Astrocyte of the cerebellum (primary cell): ENCODE data around the gene CAMTA1.

ENCODE experiments used
- DNase-seq: peaks from one replicate; pipeline ENCODE4 v3.0.0-alpha.2; 2011; ENCODE audit warnings: low read depth
- H3K4me3 ChIP-seq: 2 replicates; pipeline ENCODE4 v1.5.1; 2011; ENCODE audit warnings: mild to moderate bottlenecking, low read depth, low read length, moderate library complexity
- in situ Hi-C: cut with HindIII; loops from 2 replicates; pipeline ENCODE4 v1.10.0; 2017; ENCODE audit warnings: low sequenced_read_pairs
- TF ChIP-seq, protein P1 (sequence below): IDR thresholded peaks from 2 replicates; pipeline ENCODE4 v1.5.1; 2012; ENCODE audit warnings: low read length, low read depth, moderate library complexity, mild to moderate bottlenecking; ENCODE audit errors: missing control alignments

The CAMTA1 gene

DNA sequence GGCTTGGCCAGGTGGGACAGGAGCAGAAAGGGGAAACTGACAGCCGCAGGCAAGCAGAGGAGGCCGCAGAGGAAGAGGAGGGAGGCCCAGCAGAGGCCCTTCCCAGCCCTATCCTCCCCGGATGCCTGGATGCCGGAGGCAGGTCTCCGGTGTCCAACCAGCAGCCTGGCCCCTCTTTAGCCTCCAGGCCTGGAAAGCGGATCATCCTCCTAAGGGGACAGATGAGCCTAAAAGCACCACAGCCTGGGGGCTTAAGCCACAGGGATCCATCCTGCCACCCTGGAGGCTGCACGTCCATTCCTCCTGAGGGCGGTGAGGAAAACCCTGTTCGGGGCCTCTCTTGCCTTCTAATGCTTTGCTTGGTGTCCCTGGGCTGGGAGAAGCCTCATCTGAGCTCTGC, 651.8 kb downstream of the CAMTA1 start:
- in situ Hi-C loops = no loop called here
- H3K4me3 ChIP-seq = no peak overlapping the region
- no peak for DNase-seq
- TF ChIP-seq, protein P1, sequence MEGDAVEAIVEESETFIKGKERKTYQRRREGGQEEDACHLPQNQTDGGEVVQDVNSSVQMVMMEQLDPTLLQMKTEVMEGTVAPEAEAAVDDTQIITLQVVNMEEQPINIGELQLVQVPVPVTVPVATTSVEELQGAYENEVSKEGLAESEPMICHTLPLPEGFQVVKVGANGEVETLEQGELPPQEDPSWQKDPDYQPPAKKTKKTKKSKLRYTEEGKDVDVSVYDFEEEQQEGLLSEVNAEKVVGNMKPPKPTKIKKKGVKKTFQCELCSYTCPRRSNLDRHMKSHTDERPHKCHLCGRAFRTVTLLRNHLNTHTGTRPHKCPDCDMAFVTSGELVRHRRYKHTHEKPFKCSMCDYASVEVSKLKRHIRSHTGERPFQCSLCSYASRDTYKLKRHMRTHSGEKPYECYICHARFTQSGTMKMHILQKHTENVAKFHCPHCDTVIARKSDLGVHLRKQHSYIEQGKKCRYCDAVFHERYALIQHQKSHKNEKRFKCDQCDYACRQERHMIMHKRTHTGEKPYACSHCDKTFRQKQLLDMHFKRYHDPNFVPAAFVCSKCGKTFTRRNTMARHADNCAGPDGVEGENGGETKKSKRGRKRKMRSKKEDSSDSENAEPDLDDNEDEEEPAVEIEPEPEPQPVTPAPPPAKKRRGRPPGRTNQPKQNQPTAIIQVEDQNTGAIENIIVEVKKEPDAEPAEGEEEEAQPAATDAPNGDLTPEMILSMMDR = no peak

DNA sequence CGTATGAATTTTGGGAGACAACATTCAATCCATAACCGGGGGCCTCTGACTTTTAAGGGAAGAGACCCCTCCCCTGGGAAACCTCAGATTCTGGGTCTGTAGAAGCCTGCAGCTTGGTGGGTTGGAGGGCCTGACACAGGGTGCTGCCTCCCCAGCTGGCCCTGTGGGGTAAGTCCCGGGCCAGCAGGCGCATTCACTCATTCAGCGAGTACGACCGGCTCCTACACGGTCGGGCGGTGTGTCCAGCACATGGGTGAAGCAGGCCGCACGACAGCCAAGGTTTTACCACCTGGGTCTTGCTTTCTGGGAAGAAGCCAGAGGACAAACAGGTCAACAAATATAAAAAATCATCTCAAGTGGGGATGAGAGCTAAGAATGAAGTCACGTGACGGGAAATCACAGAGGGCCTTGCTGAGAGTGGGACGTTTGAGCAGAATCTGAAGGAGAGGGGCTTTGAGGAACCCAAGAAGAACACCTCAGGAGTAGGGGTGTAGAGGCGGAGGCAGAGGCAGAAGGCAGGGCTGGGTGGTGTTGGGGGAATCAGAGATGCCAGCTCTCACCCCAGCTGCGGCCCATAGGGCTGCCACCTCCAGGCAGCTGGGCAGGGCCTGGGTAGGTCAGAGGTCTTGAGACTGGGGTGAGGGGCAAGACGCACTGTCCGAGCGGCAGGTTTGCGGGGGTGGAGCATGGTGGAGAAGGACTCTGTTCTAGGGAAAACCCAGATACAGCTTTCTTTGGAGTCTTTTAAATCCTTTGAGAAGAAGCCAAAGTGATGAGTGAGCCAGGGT, 652.5 kb downstream of the CAMTA1 start:
- no peak for DNase-seq
- in situ Hi-C loops = no loop called here
- H3K4me3 ChIP-seq = no peak overlapping the region
- TF ChIP-seq, protein P1 = no peak

- TF ChIP-seq, protein P1 = no peak
- H3K4me3 ChIP-seq = no peak overlapping the region
- no peak for DNase-seq
- in situ Hi-C loops = no loop called here
These were observed 653.1 kb downstream of the CAMTA1 start for GRCh38 chr1:7438396-7438785.

- no peak for DNase-seq
- TF ChIP-seq, protein P1 = no peak
- no peak overlapping the region for H3K4me3 ChIP-seq
- in situ Hi-C loops = no loop called here
These were observed 653.8 kb downstream of the CAMTA1 start for GRCh38 chr1:7438921-7439655.

- in situ Hi-C loops = no loop called here
- TF ChIP-seq, protein P1 = no peak
- no peak for DNase-seq
- no peak overlapping the region for H3K4me3 ChIP-seq
These were observed 654.9 kb downstream of the CAMTA1 start for GRCh38 chr1:7440154-7440553.

- DNase-seq = no peak
- in situ Hi-C loops = no loop called here
These were observed 656.0 kb downstream of the CAMTA1 start for GRCh38 chr1:7441143-7441841.

More at GRCh38 chr1:7441143-7441841, 656.0 kb downstream of the CAMTA1 start:
- TF ChIP-seq, protein P1 = no peak
- H3K4me3 ChIP-seq = no peak overlapping the region
